ENCODE results near the gene NHERF1.

DNA sequence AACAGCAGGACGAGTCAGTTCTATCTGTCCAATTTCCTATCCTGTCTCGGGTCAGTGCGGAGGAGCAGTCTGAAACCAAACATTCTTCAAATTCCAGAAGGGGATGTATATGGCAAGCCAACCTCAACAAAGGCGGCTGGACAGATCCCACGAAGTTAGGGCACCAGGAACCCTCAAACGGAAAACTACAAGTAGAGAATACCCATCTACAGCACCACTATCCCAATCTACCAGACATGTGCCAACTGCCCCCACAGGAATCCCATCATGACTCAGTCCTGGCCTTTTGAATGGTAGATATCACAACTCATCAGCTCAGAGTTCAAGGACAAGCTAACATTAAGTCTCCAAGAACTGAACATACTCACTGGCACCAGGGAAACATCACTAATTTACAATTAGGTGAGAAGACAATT lies 25.5 kb downstream of the NHERF1 start:
- TF ChIP-seq, protein P1, sequence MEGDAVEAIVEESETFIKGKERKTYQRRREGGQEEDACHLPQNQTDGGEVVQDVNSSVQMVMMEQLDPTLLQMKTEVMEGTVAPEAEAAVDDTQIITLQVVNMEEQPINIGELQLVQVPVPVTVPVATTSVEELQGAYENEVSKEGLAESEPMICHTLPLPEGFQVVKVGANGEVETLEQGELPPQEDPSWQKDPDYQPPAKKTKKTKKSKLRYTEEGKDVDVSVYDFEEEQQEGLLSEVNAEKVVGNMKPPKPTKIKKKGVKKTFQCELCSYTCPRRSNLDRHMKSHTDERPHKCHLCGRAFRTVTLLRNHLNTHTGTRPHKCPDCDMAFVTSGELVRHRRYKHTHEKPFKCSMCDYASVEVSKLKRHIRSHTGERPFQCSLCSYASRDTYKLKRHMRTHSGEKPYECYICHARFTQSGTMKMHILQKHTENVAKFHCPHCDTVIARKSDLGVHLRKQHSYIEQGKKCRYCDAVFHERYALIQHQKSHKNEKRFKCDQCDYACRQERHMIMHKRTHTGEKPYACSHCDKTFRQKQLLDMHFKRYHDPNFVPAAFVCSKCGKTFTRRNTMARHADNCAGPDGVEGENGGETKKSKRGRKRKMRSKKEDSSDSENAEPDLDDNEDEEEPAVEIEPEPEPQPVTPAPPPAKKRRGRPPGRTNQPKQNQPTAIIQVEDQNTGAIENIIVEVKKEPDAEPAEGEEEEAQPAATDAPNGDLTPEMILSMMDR (conservative IDR thresholded peaks at IDR 0.05; ENCODE audit: low read depth, low read length): no peak
- TF ChIP-seq EZH2 (IDR thresholded peaks at IDR 0.05; ENCODE audit: low read length, unreplicated experiment): no peak
- no peak for TF ChIP-seq EZH2phosphoT487 (IDR thresholded peaks at IDR 0.05; ENCODE audit: borderline replicate concordance, low read length)
